Keratinocyte (primary cell): ENCODE measurements around the gene HLA-DMA.

Experiments
- CTCF ChIP-seq, 3 experiments: IDR thresholded peaks in 1 of 3; conservative IDR thresholded peaks in 1 of 3; optimal IDR thresholded peaks in 1 of 3; 2 replicates in 2 of 3; 3 replicates in 1 of 3; pipeline versions ENCODE3 to v1.5.1; 2011; ENCODE audit warnings: low read length in 3 of 3, mild to moderate bottlenecking in 3 of 3, moderate library complexity in 2 of 3, control low read depth in 1 of 3, inconsistent platforms in 1 of 3; ENCODE audit not compliant: insufficient read depth in 2 of 3; ENCODE audit errors: extremely low read depth in 1 of 3
- EZH2 ChIP-seq: IDR thresholded peaks from one replicate; pipeline ENCODE4 v1.6.1; 2012; ENCODE audit warnings: inconsistent platforms, mild to moderate bottlenecking, low read length, moderate library complexity

- TF ChIP-seq CTCF (optimal IDR thresholded peaks at IDR 0.05 in 1 of 3, IDR thresholded peaks at IDR 0.05 in 1 of 3, conservative IDR thresholded peaks at IDR 0.05 in 1 of 3; ENCODE audit: extremely low read depth in 1 of 3, insufficient read depth in 2 of 3, low read length in 3 of 3) (no peak), EZH2 (no peak)
Measured at GRCh38 chr6:32905078-32905477, 47.8 kb downstream of the HLA-DMA start.
